ENCODE results near the gene MTHFD2L. TPM values are rescaled to one million over a fixed set of nuclear protein-coding genes. Genes with fewer than 3 reads are reported as not detected.

Gene MTHFD2L
- total RNA-seq (9.2 and 12.3 TPM in 2 replicates), polyA plus RNA-seq (10.8 and 12.0 TPM in 2 replicates)

GRCh38 chr4:74157561-74158465 is at the start of gene MTHFD2L:
MTHFD2L (plus strand) TSS chr4:74158118; CDS start chr4:74158139, 21 bp downstream.
- Histone ChIP-seq H3K9me3 (ENCODE audit: low read depth) (no peaks in the 10 kb centered on the region), H3K4me3 (peak within 1 kb of the TSS; percentile 52), H3K4me1 (ENCODE audit: low read depth) (no peaks in the 10 kb centered on the region), H3K36me3 (no peaks in the 10 kb centered on the region), H3K27me3 (no peaks in the 10 kb centered on the region), H3K27ac (peak within 1 kb of the TSS; percentile 91)
- DNase-seq (ENCODE audit: low read depth in 1 of 2, low spot score in 1 of 2) = peak; percentile 90 to 97
- no peak for TF ChIP-seq CTCF (IDR thresholded peaks at IDR 0.05; ENCODE audit: low read depth, low read length)

GRCh38 chr4:74108457-74109115 is 49.3 kb upstream of the MTHFD2L start:
- DNase-seq (ENCODE audit: low read depth in 1 of 2, low spot score in 1 of 2) = no peak
- H3K4me1 ChIP-seq (ENCODE audit: low read depth) = no peaks in the 10 kb centered on the region
- H3K36me3 ChIP-seq = no peaks in the 10 kb centered on the region
- no peaks in the 10 kb centered on the region for H3K9me3 ChIP-seq (ENCODE audit: low read depth)
- TF ChIP-seq CTCF (IDR thresholded peaks at IDR 0.05; ENCODE audit: low read depth, low read length) = no peak
- no peaks in the 10 kb centered on the region for H3K27me3 ChIP-seq
- H3K4me3 ChIP-seq = no peak overlapping the region
- H3K27ac ChIP-seq = no peak overlapping the region

- Histone ChIP-seq H3K27me3 (no peaks in the 10 kb centered on the region), H3K9me3 (ENCODE audit: low read depth) (no peaks in the 10 kb centered on the region), H3K36me3 (no peaks in the 10 kb centered on the region), H3K4me3 (no peak overlapping the region), H3K4me1 (ENCODE audit: low read depth) (no peaks in the 10 kb centered on the region), H3K27ac (no peak overlapping the region)
- DNase-seq (ENCODE audit: low read depth in 1 of 2, low spot score in 1 of 2) = peak; percentile 20 to 97
- no peak for TF ChIP-seq CTCF (IDR thresholded peaks at IDR 0.05; ENCODE audit: low read depth, low read length)
Measured at GRCh38 chr4:74109116-74109869, 48.6 kb upstream of the MTHFD2L start.

- H3K4me1 ChIP-seq (ENCODE audit: low read depth) = no peaks in the 10 kb centered on the region
- TF ChIP-seq CTCF (IDR thresholded peaks at IDR 0.05; ENCODE audit: low read depth, low read length) = no peak
- no peaks in the 10 kb centered on the region for H3K9me3 ChIP-seq (ENCODE audit: low read depth)
- DNase-seq (ENCODE audit: low read depth in 1 of 2, low spot score in 1 of 2) = peak in 1 of 2 donors; percentile 82
- no peaks in the 10 kb centered on the region for H3K27me3 ChIP-seq
- no peak overlapping the region for H3K4me3 ChIP-seq
- no peaks in the 10 kb centered on the region for H3K36me3 ChIP-seq
- no peak overlapping the region for H3K27ac ChIP-seq
Measured at GRCh38 chr4:74109870-74110605, 47.9 kb upstream of the MTHFD2L start.

GRCh38 chr4:74110670-74111069 is 47.2 kb upstream of the MTHFD2L start:
- no peaks in the 10 kb centered on the region for H3K4me1 ChIP-seq (ENCODE audit: low read depth)
- no peaks in the 10 kb centered on the region for H3K9me3 ChIP-seq (ENCODE audit: low read depth)
- no peak for TF ChIP-seq CTCF (IDR thresholded peaks at IDR 0.05; ENCODE audit: low read depth, low read length)
- H3K27me3 ChIP-seq = no peaks in the 10 kb centered on the region
- no peak overlapping the region for H3K4me3 ChIP-seq
- H3K27ac ChIP-seq = no peak overlapping the region
- DNase-seq (ENCODE audit: low read depth in 1 of 2, low spot score in 1 of 2) = no peak
- H3K36me3 ChIP-seq = no peaks in the 10 kb centered on the region

Data from cardiac muscle cell (in vitro differentiated cells and primary cell).